ENCODE data around the gene INKA1.
A peak's percentile ranks its signal among the peaks of the same experiment; 100 is the strongest.
"Not testable (repeated sequence)": the region's sequence is repeated elsewhere in the genome, so short reads cannot be mapped to it uniquely, and the experiment has no call there.

Gene INKA1

GRCh38 chr3:49802719-49803464, at the start of gene INKA1:
Gene INKA1 (plus strand): TSS chr3:49803261. CDS start chr3:49803393, 132 bp downstream.
- peak; percentile 72 for DNase-seq

- no peak for DNase-seq
These were observed 48.5 kb upstream of the INKA1 start for GRCh38 chr3:49754536-49754935.

GRCh38 chr3:49756036-49756435, 47.0 kb upstream of the INKA1 start:
- DNase-seq, result no peak

- no peak for DNase-seq
These were observed 45.9 kb upstream of the INKA1 start for GRCh38 chr3:49757197-49757596.

- no peak for DNase-seq
These were observed 43.8 kb upstream of the INKA1 start for GRCh38 chr3:49759226-49759625.

GRCh38 chr3:49761661-49762060, 41.4 kb upstream of the INKA1 start:
- no peak for DNase-seq

GRCh38 chr3:49763981-49764380, 39.1 kb upstream of the INKA1 start:
- DNase-seq, result no peak

GRCh38 chr3:49769286-49769915, 33.7 kb upstream of the INKA1 start:
- DNase-seq, result no peak

- DNase-seq, result no peak
These were observed 33.1 kb upstream of the INKA1 start for GRCh38 chr3:49769926-49770325.

- DNase-seq, result no peak
These were observed 31.6 kb upstream of the INKA1 start for GRCh38 chr3:49771340-49771938.

- DNase-seq, result no peak
These were observed 30.4 kb upstream of the INKA1 start for GRCh38 chr3:49772703-49773102.

GRCh38 chr3:49775538-49775937, 27.5 kb upstream of the INKA1 start:
- DNase-seq, result no peak

- DNase-seq, result not testable (repeated sequence)
These were observed 27.0 kb upstream of the INKA1 start for GRCh38 chr3:49776101-49776500.

- no peak for DNase-seq
These were observed 23.5 kb upstream of the INKA1 start for GRCh38 chr3:49779358-49780079.

GRCh38 chr3:49780080-49780974, 22.7 kb upstream of the INKA1 start:
- DNase-seq, result no peak

GRCh38 chr3:49780975-49781365, 22.1 kb upstream of the INKA1 start:
- not testable (repeated sequence) for DNase-seq

- no peak for DNase-seq
These were observed 21.5 kb upstream of the INKA1 start for GRCh38 chr3:49781415-49782199.

GRCh38 chr3:49782277-49782676, 20.8 kb upstream of the INKA1 start:
- not testable (repeated sequence) for DNase-seq

GRCh38 chr3:49785565-49786356, 17.3 kb upstream of the INKA1 start:
- peak; percentile 33 for DNase-seq

- peak; percentile 99 for DNase-seq
These were observed 16.5 kb upstream of the INKA1 start, which contains the start of gene IP6K1 for GRCh38 chr3:49786357-49787181. Gene IP6K1 (minus strand): TSS chr3:49786542. CDS start chr3:49748040, 38,502 bp downstream.

Measured in NCI-H146 (cell line).